IMR-90 (cell line): ENCODE measurements around the gene SETDB1. TPM values are rescaled to one million over a fixed set of nuclear protein-coding genes. Genes with fewer than 3 reads are reported as not detected.

Experiments
- ATAC-seq: fragments of 200-7000 bp; cut with Tn5 transposase; 2 replicates; pipeline ENCODE4 v1.9.1; 2020; ENCODE audit warnings: low read depth, mild to moderate bottlenecking, moderate library complexity
- BruUV-seq: library from RNA; stranded (reverse); fragments of 400-500 nt; replicated peaks from 2 replicates; lab custom pipeline; 2021; lab: Mats Ljungman, UMichigan
- CTCF ChIA-PET: fragments of 300-600 bp; formaldehyde crosslinking; extraction: SDS; loops from one replicate; lab custom pipeline; 2021; ENCODE audit warnings: antibody characterized with exemption; lab: Yijun Ruan, JAX
- POLR2A ChIA-PET: fragments of 300-600 bp; sonication (Branson Sonifier 250); formaldehyde crosslinking; loops from one replicate; lab custom pipeline; 2022; ENCODE audit warnings: antibody characterized with exemption; ENCODE audit not compliant: unreplicated experiment; lab: Charles Lee
- DNase-seq: peaks from one replicate; pipeline ENCODE4 v3.0.0; 2013
- H2AFZ ChIP-seq: replicated peaks from 2 replicates; pipeline ENCODE3; 2013; ENCODE audit warnings: low read length, mild to moderate bottlenecking; ENCODE audit not compliant: poor library complexity
- H2AK5ac ChIP-seq: 2 replicates; pipeline ENCODE4 v1.6.1; 2013; ENCODE audit warnings: low read depth, low read length, inconsistent platforms
- H2AK9ac ChIP-seq: replicated peaks from 2 replicates; pipeline ENCODE3; 2013; ENCODE audit warnings: mild to moderate bottlenecking, low read depth, low read length, moderate library complexity; ENCODE audit not compliant: poor library complexity
- H2BK120ac ChIP-seq: 2 replicates; pipeline ENCODE4 v1.6.1; 2013; ENCODE audit warnings: low read depth, low read length, inconsistent platforms
- H2BK15ac ChIP-seq: 3 replicates; pipeline ENCODE4 v1.6.1; 2013; ENCODE audit warnings: low read depth, low read length, inconsistent platforms
- H2BK20ac ChIP-seq: 2 replicates; pipeline ENCODE4 v1.6.1; 2013; ENCODE audit warnings: low read depth, mild to moderate bottlenecking, inconsistent platforms, low read length, moderate library complexity
- H2BK5ac ChIP-seq: 2 replicates; pipeline ENCODE4 v1.6.1; 2013; ENCODE audit warnings: mild to moderate bottlenecking, low read depth, low read length, inconsistent platforms; ENCODE audit not compliant: poor library complexity, severe bottlenecking
- H3K14ac ChIP-seq: replicated peaks from 2 replicates; pipeline ENCODE4 v1.6.1; 2013; ENCODE audit warnings: low read depth, low read length, inconsistent platforms
- H3K18ac ChIP-seq: 2 replicates; pipeline ENCODE4 v1.6.1; 2013; ENCODE audit warnings: low read depth, low read length, control low read depth
- H3K23ac ChIP-seq: 2 replicates; pipeline ENCODE4 v1.6.1; 2013; ENCODE audit warnings: low read depth, low read length, inconsistent platforms
- H3K27ac ChIP-seq: 2 replicates; pipeline ENCODE4 v1.5.1; 2013; ENCODE audit warnings: mild to moderate bottlenecking, control low read depth, low read length; ENCODE audit not compliant: insufficient read depth
- H3K27me3 ChIP-seq: 2 replicates; pipeline ENCODE4 v1.6.1; 2013; ENCODE audit warnings: low read length; ENCODE audit not compliant: control insufficient read depth, insufficient read depth
- H3K36me3 ChIP-seq: 2 replicates; pipeline ENCODE4 v1.6.1; 2013; ENCODE audit warnings: low read length, mixed read lengths; ENCODE audit not compliant: control insufficient read depth, insufficient read depth
- H3K4ac ChIP-seq: 2 replicates; pipeline ENCODE4 v1.6.1; 2013; ENCODE audit warnings: low read depth, low read length, inconsistent platforms
- H3K4me1 ChIP-seq: 2 replicates; pipeline ENCODE4 v1.6.1; 2013; ENCODE audit warnings: low read length, mixed read lengths; ENCODE audit not compliant: control insufficient read depth, insufficient read depth
- H3K4me2 ChIP-seq: 2 replicates; pipeline ENCODE4 v1.6.1; 2013; ENCODE audit warnings: low read depth, mild to moderate bottlenecking, control low read depth, low read length, moderate library complexity
- H3K4me3 ChIP-seq: 2 replicates; pipeline ENCODE4 v1.5.1; 2013; ENCODE audit warnings: low read depth, mild to moderate bottlenecking, control low read depth, low read length, moderate library complexity; ENCODE audit not compliant: insufficient read depth
- H3K56ac ChIP-seq: 2 replicates; pipeline ENCODE4 v1.6.1; 2013; ENCODE audit warnings: low read length, inconsistent platforms; ENCODE audit not compliant: insufficient read depth; ENCODE audit errors: extremely low read depth
- H3K79me1 ChIP-seq, 2 experiments: 2 replicates each; pipeline ENCODE4 v1.6.1; 2013; ENCODE audit warnings: low read length in 2 of 2, inconsistent platforms in 1 of 2, low read depth in 1 of 2
- H3K9ac ChIP-seq: 2 replicates; pipeline ENCODE4 v1.6.1; 2013; ENCODE audit warnings: low read depth, low read length, control low read depth
- H3K9me1 ChIP-seq: 2 replicates; pipeline ENCODE4 v1.6.1; 2013; ENCODE audit warnings: low read length, inconsistent platforms; ENCODE audit not compliant: insufficient read depth
- H3K9me3 ChIP-seq: 2 replicates; pipeline ENCODE4 v1.6.1; 2013; ENCODE audit warnings: low read length; ENCODE audit not compliant: control insufficient read depth, insufficient read depth
- H4K20me1 ChIP-seq: 2 replicates; pipeline ENCODE4 v1.6.1; 2013; ENCODE audit warnings: low read length, inconsistent platforms; ENCODE audit not compliant: insufficient read depth
- H4K5ac ChIP-seq: 2 replicates; pipeline ENCODE4 v1.6.1; 2013; ENCODE audit warnings: mild to moderate bottlenecking, low read depth, low read length, control low read depth
- H4K8ac ChIP-seq, 2 experiments: 2 replicates each; pipeline ENCODE4 v1.6.1; 2013; ENCODE audit warnings: low read depth in 2 of 2, low read length in 2 of 2, control low read depth in 1 of 2, inconsistent platforms in 1 of 2
- H4K91ac ChIP-seq: 2 replicates; pipeline ENCODE4 v1.6.1; 2013; ENCODE audit warnings: low read depth, low read length, inconsistent platforms; ENCODE audit not compliant: insufficient read depth
- BHLHE40 ChIP-seq: fragments of 150-350 bp; IDR thresholded peaks from 2 replicates; pipeline ENCODE4 v1.6.1; 2016; ENCODE audit warnings: mild to moderate bottlenecking, low read depth, low read length
- CHD1 ChIP-seq: IDR thresholded peaks from 2 replicates; pipeline ENCODE4 v1.6.1; 2012; ENCODE audit warnings: low read depth, low read length, improper control_type of control experiment
- NFE2L2 ChIP-seq: fragments of 150-350 bp; IDR thresholded peaks from 2 replicates; pipeline ENCODE4 v1.6.1; 2016; ENCODE audit warnings: low read depth, mild to moderate bottlenecking, low read length
- WGBS, 2 experiments: methylation state at CpG; one replicate each; pipeline versions ENCODE4 v1.1.5 to v1.1.7; 2013; ENCODE audit warnings: missing lambda C conversion rate in 2 of 2; ENCODE audit not compliant: insufficient read length in 1 of 2; ENCODE audit errors: extremely low coverage in 2 of 2; 5-methylcytosine and 5-hydroxymethylcytosine counted together
- dilution Hi-C: fragments of 300-500 bp; cut with HindIII; formaldehyde crosslinking; loops from one replicate; pipeline ENCODE4 v1.14.3; 2018; ENCODE audit warnings: low sequenced_read_pairs; ENCODE audit not compliant: unreplicated experiment
- in situ Hi-C: fragments of 300-500 bp; cut with MboI; formaldehyde crosslinking; loops from 3 replicates; pipeline ENCODE4 v1.14.3; 2019; ENCODE audit warnings: low sequenced_read_pairs, inconsistent platforms, mixed read lengths
- intact Hi-C: fragments of 100-400 bp; cut with micrococcal nuclease; formaldehyde crosslinking; loops from 2 replicates; pipeline ENCODE4 v1.10.0; 2022
- polyA plus RNA-seq, 3 experiments: library from polyadenylated mRNA; depleted of rRNA; stranded (reverse); fragments of >200 nt; gene quantifications; 2 replicates each; pipeline ENCODE4 v1.2.3, GENCODE V29; 2012; ENCODE audit warnings: low replicate concordance in 1 of 3
- total RNA-seq: library from RNA; depleted of rRNA; stranded (reverse); fragments of >200 nt; gene quantifications from 2 replicates; pipeline ENCODE4 v1.2.3, GENCODE V29; 2012; rRNA removed

SETDB1 gene
- total and polyA plus RNA-seq, 2 of the 4 experiments (the other 2 are of a cell fraction) = 18.7 to 22.9 TPM

GRCh38 chr1:151013518-151013917 is 87.4 kb downstream of the SETDB1 start:
- CTCF ChIA-PET = no interaction called here
- Histone ChIP-seq H3K9me3 (no peaks in the 10 kb centered on the region), H3K18ac (no peak overlapping the region), H3K9me1 (peaks cover 1% of the 10 kb centered on the region), H3K27me3 (no peaks in the 10 kb centered on the region), H4K5ac (no peak overlapping the region), H3K4me2 (no peak overlapping the region), H3K14ac (no peak overlapping the region), H2BK15ac (no peak overlapping the region), H3K23ac (no peak overlapping the region), H3K4me3 (no peak overlapping the region), H2AK9ac (no peak overlapping the region), H3K4ac (no peak overlapping the region), H2BK20ac (no peak overlapping the region), H3K79me1 (peaks cover 7 to 31% of the 10 kb centered on the region in 2 experiments), H4K8ac (no peak overlapping the region), H2AFZ (no peak overlapping the region), H2BK5ac (no peak overlapping the region), H3K4me1 (0 out of 2 replicates have a peak, but pooled peaks cover 1% of the 10 kb centered on the region), H4K91ac (no peak overlapping the region), H3K56ac (no peak overlapping the region), H2BK120ac (no peak overlapping the region), H4K20me1 (no peaks in the 10 kb centered on the region), H3K36me3 (no peaks in the 10 kb centered on the region), H3K9ac (no peak overlapping the region), H2AK5ac (no peak overlapping the region), H3K27ac (no peak overlapping the region)
- 60% methylated on average over 2 of the region's 2 CpGs; no CpG with 5 or more reads in 1 of the 2 experiments for WGBS, 2 experiments
- DNase-seq (peak; percentile 63), ATAC-seq (peak; percentile 65)
- TF ChIP-seq CHD1 (no peak), BHLHE40 (no peak), NFE2L2 (no peak)
- intact Hi-C loops = no loop called here
- POLR2A ChIA-PET = no interaction called here
- in situ Hi-C loops = no loop called here
- dilution Hi-C loops = no loop called here
- BruUV-seq = no TSS peak

Other genes with a start within 250 kb of the SETDB1 start
- gene GOLPH3L, start 229.2 kb upstream of the SETDB1 start, total RNA-seq = 9.5 and 11.7 TPM in 2 replicates
- 8.7 and 11.0 TPM in 2 replicates for gene GOLPH3L, start 229.2 kb upstream of the SETDB1 start, polyA plus RNA-seq (2012; rRNA removed)
- not detected in 2 replicates for gene HORMAD1, start 205.5 kb upstream of the SETDB1 start, total RNA-seq
- not detected in 2 replicates for gene HORMAD1, start 205.5 kb upstream of the SETDB1 start, polyA plus RNA-seq (2012; rRNA removed)
- 0.18 and 0.56 TPM in 2 replicates for gene CTSS, start 160.6 kb upstream of the SETDB1 start, total RNA-seq
- gene CTSS, start 160.6 kb upstream of the SETDB1 start, polyA plus RNA-seq (2012; rRNA removed) = 0.47 and 0.48 TPM in 2 replicates
- 4.7 and 7.7 TPM in 2 replicates for gene CTSK, start 118.1 kb upstream of the SETDB1 start, total RNA-seq
- 13.2 and 15.1 TPM in 2 replicates for gene CTSK, start 118.1 kb upstream of the SETDB1 start, polyA plus RNA-seq (2012; rRNA removed)
- gene ARNT, start 49.8 kb upstream of the SETDB1 start, total RNA-seq = 26.3 and 28.1 TPM in 2 replicates
- gene ARNT, start 49.8 kb upstream of the SETDB1 start, polyA plus RNA-seq (2012; rRNA removed) = 15.7 and 19.7 TPM in 2 replicates
- gene CTXND2, start 39.2 kb upstream of the SETDB1 start, total RNA-seq = not detected in 2 replicates
- not detected in 2 replicates for gene CTXND2, start 39.2 kb upstream of the SETDB1 start, polyA plus RNA-seq (2012; rRNA removed)
- 99.2 and 118 TPM in 2 replicates for gene CERS2, start 48.5 kb downstream of the SETDB1 start, total RNA-seq
- gene CERS2, start 48.5 kb downstream of the SETDB1 start, polyA plus RNA-seq (2012; rRNA removed) = 126 and 127 TPM in 2 replicates
- under 0.01 and 0.36 TPM in 2 replicates for gene ANXA9, start 55.9 kb downstream of the SETDB1 start, total RNA-seq
- gene ANXA9, start 55.9 kb downstream of the SETDB1 start, polyA plus RNA-seq (2012; rRNA removed) = 0.16 and 0.21 TPM in 2 replicates
- 5.8 and 6.6 TPM in 2 replicates for gene MINDY1, start 80.5 kb downstream of the SETDB1 start, total RNA-seq
- 6.6 and 7.3 TPM in 2 replicates for gene MINDY1, start 80.5 kb downstream of the SETDB1 start, polyA plus RNA-seq (2012; rRNA removed)
- 7.9 and 8.6 TPM in 2 replicates for gene PRUNE1, start 82.1 kb downstream of the SETDB1 start, total RNA-seq
- 9.4 and 9.6 TPM in 2 replicates for gene PRUNE1, start 82.1 kb downstream of the SETDB1 start, polyA plus RNA-seq (2012; rRNA removed)
- under 0.01 TPM in 1 of 2 replicates, not detected in the other for gene BNIPL, start 110.2 kb downstream of the SETDB1 start, total RNA-seq
- 0.10 and 0.38 TPM in 2 replicates for gene BNIPL, start 110.2 kb downstream of the SETDB1 start, polyA plus RNA-seq (2012; rRNA removed)
- gene C1orf56, start 121.4 kb downstream of the SETDB1 start, total RNA-seq = 0.54 and 0.83 TPM in 2 replicates
- 1.2 and 1.5 TPM in 2 replicates for gene C1orf56, start 121.4 kb downstream of the SETDB1 start, polyA plus RNA-seq (2012; rRNA removed)
- gene CDC42SE1, start 133.3 kb downstream of the SETDB1 start, total RNA-seq = 47.0 and 48.6 TPM in 2 replicates
- gene CDC42SE1, start 133.3 kb downstream of the SETDB1 start, polyA plus RNA-seq (2012; rRNA removed) = 47.4 and 58.5 TPM in 2 replicates
- gene MLLT11, start 134.0 kb downstream of the SETDB1 start, total RNA-seq = 3.6 and 5.3 TPM in 2 replicates
- 16.6 and 17.5 TPM in 2 replicates for gene MLLT11, start 134.0 kb downstream of the SETDB1 start, polyA plus RNA-seq (2012; rRNA removed)
- gene GABPB2, start 144.4 kb downstream of the SETDB1 start, total RNA-seq = 11.9 and 12.9 TPM in 2 replicates
- 6.0 and 7.5 TPM in 2 replicates for gene GABPB2, start 144.4 kb downstream of the SETDB1 start, polyA plus RNA-seq (2012; rRNA removed)
- gene SEMA6C, start 220.3 kb downstream of the SETDB1 start, total RNA-seq = 0.36 and 0.56 TPM in 2 replicates
- 2.0 and 2.6 TPM in 2 replicates for gene SEMA6C, start 220.3 kb downstream of the SETDB1 start, polyA plus RNA-seq (2012; rRNA removed)
- not detected in 2 replicates for gene TNFAIP8L2, start 230.3 kb downstream of the SETDB1 start, total RNA-seq
- not detected in 2 replicates for gene TNFAIP8L2, start 230.3 kb downstream of the SETDB1 start, polyA plus RNA-seq (2012; rRNA removed)
- gene LYSMD1, start 239.5 kb downstream of the SETDB1 start, total RNA-seq = 9.2 and 10.4 TPM in 2 replicates
- 5.0 and 5.9 TPM in 2 replicates for gene LYSMD1, start 239.5 kb downstream of the SETDB1 start, polyA plus RNA-seq (2012; rRNA removed)
- 22.2 and 27.4 TPM in 2 replicates for gene SCNM1, start 239.8 kb downstream of the SETDB1 start, total RNA-seq
- 33.2 and 35.3 TPM in 2 replicates for gene SCNM1, start 239.8 kb downstream of the SETDB1 start, polyA plus RNA-seq (2012; rRNA removed)
- not detected in 2 replicates for gene TMOD4, start 249.6 kb downstream of the SETDB1 start, total RNA-seq
- gene TMOD4, start 249.6 kb downstream of the SETDB1 start, polyA plus RNA-seq (2012; rRNA removed) = 0.22 and 0.27 TPM in 2 replicates